GM21526 (cell line): Measurements from ENCODE around the gene PTH2R.
A peak's percentile ranks its signal among the peaks of the same experiment; 100 is the strongest.
"Not testable (repeated sequence)": the region's sequence is repeated elsewhere in the genome, so short reads cannot be mapped to it uniquely, and the experiment has no call there.

Experiments used
- ATAC-seq: cut with Tn5 transposase; IDR thresholded peaks from one replicate; pipeline ENCODE4 v1.9.1; 2021; ENCODE audit warnings: moderate library complexity; ENCODE audit not compliant: unreplicated experiment, low FRiP score

PTH2R gene, protein sequence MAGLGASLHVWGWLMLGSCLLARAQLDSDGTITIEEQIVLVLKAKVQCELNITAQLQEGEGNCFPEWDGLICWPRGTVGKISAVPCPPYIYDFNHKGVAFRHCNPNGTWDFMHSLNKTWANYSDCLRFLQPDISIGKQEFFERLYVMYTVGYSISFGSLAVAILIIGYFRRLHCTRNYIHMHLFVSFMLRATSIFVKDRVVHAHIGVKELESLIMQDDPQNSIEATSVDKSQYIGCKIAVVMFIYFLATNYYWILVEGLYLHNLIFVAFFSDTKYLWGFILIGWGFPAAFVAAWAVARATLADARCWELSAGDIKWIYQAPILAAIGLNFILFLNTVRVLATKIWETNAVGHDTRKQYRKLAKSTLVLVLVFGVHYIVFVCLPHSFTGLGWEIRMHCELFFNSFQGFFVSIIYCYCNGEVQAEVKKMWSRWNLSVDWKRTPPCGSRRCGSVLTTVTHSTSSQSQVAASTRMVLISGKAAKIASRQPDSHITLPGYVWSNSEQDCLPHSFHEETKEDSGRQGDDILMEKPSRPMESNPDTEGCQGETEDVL

DNA sequence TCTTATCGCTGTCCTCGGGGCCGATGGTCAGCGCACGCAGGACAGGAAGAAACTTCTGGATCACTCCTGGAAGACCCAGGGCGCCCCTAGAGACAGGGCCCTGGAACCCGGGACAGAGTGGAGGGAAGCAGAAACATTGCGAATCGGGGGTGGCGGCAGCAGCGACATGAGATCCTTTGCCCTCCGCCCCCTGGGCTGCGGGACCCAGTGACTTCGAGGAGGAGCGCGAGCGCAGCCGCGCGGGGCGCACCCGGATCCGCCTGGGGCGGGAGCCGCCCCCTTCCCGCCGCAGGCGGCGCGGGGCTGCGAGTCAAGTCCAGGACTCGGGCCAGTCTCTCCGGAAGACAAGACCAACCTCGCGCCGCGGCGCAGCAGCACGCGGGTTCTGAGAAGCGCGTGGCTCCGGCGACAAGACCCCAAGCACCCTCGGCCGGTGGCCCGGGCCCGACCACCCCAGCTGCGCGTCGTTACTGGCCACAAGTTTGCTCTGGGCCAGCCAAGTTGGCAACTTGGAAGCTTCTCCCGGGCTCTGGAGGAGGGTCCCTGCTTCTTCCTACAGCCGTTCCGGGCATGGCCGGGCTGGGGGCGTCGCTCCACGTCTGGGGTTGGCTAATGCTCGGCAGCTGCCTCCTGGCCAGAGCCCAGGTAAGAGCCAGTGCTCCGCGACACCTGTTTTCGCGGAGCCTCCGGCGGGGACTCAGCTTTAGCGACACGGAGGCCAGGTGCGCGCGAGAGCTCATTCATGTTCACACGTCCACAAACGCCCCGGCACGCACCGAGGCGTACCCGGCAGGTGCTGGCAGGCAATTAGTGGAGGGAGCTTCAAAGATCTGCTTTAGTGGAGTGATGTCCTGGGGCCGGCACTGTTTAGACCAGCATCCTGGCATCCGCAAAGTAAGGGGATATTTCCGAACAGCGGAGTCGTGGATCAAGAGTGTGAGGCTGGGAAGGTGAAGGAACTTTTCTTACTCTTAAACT, at the start of gene PTH2R:
Gene PTH2R, plus strand, starts transcription at position 319 of the 978 bp plus-strand sequence. Its CDS starts 252 bp downstream, at position 571.
- no peak for ATAC-seq

DNA sequence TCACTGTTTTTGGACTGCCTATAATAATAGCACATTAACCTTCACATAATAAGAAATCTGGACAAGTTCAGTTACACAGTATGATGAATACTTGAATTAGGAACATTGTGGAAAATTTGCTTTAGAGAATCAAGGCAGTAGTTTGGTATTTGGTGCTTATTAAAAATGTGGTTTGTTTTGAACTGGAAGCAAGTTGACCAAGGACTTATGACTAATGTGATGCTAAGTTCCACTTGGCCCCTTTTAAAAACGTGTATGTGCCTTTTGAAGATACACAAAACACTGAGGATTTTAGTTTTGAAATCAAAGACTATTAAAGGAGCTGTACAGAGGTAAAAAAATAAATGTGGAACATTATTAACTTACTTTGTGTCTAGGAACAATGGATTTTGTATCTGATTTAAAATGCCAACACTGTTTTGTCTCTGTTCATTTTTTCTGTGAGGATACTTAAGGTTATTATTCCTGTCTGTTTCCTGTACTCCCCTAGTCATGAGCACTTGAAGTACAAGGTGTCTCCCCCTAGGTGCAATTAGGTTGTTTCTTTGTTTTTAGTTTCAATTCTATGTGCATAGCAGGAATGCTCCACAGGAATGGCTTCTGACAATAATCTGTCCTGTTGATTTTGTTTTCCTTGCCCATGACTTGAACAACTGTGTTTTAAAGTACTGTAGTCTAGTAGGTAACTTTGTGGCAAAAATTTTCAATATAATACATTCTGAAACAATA, 49.6 kb upstream of the PTH2R start:
- no peak for ATAC-seq

DNA sequence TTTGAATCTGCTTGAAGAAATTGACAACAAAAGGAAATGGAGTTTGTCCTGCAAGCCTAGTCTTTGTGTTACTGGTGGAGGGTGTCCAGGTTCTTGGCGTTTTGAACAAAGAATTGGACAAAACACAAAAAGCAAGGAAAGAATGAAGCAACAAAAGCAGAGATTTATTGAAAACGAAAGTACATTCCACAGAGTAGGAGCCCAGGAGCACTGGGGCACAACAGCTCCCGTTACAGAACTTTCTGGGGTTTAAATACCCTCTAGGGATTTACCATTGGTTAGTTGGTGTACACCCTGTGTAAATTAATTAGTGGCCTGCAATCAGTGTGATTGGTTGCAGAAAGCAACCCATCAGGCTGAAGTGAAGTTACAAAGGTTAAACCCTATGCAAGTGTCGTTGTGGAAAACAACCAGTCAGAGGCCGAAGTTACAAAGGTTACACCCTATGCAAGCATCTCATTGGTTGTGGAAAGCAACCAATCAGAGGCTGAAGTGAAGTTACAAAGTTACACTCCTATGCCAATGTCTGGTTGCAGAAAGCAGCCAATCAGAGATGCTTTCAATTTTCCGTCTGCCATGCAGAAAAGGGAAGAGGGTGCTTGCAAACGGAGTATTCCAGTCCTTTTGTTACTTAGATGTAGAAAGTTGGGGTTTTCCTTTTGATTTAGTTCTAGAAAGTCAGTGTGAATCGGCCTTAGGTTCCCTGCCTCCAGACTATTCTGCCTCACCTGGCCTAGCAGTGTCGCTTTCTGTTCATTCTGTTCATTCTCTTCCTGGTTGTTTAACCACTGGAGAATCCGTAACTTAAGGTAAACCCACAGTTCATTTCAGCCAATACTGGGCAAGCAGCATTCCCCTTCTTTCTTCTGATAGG, 47.6 kb upstream of the PTH2R start:
- no peak for ATAC-seq

DNA sequence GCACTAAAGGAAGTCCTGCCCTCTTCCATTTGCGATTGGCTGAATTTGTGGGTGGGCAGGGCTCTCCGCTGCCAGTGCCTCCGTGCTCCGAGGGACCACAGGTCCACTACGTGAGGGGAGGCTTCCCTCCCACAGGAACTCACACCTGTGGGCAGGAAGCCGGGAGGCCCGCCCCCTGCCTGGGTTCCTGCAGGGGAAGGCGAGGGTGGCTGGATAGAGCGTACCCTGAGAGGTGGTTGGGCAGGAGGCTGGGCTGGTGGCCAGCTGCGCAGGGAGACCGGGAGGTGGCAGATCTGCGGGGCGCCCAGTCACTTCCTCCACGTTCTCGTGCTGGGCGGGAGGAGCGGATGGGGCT, 47.0 kb upstream of the PTH2R start:
- no peak for ATAC-seq

GRCh38 chr2:208360259-208361076, 46.1 kb upstream of the PTH2R start:
- no peak for ATAC-seq

DNA sequence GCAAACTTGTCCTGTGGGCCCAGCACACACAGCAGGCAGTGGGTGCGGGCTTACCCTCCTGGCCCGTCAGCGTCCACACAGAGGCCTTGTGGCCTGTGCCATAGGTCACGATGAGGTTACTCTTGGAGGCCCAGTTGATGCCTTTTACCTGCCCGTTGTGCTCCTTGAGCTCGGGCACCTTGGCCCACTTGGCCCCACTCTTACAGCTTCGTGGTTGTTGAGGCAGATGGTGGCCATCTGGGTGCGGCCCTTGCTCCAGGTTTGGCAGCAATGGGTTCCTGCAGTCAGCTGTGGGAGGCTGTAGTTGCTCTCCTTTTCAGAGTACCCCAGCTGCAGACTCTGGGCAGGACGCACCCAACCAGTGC, 45.5 kb upstream of the PTH2R start:
- no peak for ATAC-seq

DNA sequence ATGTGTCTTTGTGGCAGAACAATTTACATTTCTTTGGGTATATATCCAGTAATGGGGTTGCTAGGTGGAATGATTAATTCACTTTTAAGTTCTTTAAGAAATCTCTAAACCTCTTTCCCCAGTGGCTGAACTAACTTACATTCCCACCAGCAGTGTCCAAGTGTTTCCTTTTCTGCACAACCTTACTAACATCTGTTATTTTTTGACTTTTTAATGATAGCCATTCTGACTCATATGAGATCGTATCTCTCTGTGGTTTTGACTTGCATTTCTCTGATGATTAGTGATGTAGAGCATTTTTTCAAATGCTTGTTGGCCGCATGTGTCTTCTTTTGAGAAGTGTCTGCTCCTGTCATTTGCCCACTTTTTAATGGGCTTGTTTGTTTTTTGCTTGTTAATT, 43.1 kb upstream of the PTH2R start:
- no peak for ATAC-seq

- ATAC-seq = peak; percentile 75
These were observed 40.1 kb upstream of the PTH2R start for GRCh38 chr2:208366215-208367127.

DNA sequence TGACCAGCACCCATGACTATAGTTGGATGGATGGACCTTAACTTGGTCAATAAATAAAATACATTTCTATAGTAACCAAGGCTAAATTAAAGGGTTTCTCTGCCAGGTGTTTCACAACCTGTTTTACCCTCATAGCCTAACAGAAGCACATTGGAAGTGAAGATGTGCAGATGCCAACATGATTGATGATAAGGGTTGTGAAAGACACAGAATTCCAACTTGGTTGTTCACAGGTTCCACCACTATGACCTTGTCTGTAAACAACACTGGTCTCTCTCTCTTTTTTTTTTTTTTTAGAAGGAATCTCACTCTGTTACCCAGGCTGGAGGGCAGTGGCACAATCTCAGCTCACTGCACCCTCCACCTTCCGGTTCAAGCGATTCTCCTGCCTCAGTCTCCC, 37.5 kb upstream of the PTH2R start:
- ATAC-seq = no peak

DNA sequence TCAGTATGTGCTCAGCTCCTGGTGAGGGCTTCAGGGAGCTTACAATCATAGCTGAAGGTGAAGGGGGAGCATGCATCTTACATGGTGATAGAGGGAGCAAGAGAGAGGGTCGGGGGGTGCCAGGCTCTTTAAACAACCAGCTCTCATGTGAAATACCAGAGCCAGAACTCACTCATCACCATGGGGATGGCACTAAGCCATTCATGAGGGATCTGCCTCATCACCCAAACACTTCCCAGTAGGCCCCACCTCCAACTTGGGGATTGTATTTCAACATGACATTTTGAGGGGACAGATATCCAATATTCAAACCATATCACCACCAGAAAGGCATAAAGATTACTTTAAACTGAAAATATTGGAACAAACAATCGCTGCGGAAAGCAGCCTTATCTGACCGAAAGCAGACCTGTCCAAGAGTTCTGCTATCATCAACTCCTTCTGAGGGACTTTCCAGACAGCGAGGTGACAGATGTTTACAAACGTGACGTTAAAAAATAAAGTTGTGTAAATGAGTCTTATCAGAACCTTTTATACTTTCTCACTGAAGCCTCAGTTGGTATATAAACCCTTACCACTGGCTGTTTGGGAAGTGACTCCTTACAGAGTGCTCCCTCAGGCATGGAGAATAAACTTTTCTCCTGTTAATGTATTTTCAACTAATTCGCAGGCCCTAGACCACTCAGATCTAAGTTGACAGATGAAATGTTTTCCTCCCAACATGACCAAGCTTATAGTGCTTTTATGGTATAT, 35.5 kb upstream of the PTH2R start:
- ATAC-seq = no peak

GRCh38 chr2:208371634-208371935, 35.0 kb upstream of the PTH2R start:
- ATAC-seq = no peak

DNA sequence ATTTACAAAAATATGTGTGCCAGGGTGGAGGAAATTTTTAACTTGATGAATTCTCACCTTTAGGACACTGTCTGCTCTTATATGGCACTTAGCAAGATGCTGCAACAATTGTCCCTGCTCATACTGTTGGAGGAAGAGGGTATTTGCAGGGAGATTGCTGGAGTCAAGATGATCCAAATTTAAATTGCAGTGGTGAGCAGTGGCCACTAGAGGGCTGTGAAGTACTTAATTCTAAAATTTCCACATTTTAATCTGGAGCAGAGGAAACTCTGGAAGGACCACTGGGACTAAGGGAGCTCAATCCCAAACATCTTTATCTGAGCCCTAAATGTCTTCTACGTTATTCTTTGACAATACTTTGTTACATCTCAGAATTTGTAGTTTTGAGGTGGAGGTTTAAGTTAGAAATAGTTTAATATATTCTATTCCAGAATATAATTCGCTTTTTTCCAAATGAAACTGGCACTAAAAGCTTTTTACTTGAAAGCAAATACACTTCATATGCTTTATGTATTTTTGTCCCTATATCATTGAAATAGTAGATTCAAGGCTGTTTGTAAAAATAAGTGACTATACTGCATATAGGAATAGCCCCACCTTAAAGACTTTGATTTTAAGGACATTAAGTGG, 33.0 kb upstream of the PTH2R start:
- ATAC-seq = peak; percentile 56

DNA sequence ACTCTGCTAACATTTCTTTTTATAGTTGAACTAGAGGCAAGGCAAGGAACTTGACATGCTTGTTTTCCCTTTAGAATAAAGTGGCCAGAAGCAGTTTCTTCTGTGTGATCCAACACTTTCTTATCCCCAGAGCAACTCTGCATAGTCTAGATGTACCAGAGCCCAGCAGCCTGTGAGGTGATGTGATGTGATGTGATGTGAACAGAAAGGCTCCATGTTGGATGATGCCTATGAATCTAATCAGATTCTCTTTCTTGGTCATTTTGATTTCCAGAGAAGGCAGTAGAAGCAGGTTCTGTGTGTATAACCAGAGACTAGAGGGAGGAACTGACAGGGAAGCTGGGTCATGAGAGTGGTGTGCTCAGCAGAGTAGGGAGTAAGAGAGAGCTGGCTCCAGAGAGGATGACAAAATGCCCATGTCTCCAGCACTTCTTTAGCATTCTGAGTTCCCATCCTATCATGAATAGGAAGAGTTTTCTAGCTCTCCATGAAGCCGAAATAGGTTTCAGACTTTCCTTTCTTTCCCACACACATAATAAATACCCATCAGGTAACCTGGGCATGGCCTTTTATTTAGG, 31.0 kb upstream of the PTH2R start:
- ATAC-seq = no peak

GRCh38 chr2:208377344-208377860, 29.2 kb upstream of the PTH2R start:
- ATAC-seq = not testable (repeated sequence)

DNA sequence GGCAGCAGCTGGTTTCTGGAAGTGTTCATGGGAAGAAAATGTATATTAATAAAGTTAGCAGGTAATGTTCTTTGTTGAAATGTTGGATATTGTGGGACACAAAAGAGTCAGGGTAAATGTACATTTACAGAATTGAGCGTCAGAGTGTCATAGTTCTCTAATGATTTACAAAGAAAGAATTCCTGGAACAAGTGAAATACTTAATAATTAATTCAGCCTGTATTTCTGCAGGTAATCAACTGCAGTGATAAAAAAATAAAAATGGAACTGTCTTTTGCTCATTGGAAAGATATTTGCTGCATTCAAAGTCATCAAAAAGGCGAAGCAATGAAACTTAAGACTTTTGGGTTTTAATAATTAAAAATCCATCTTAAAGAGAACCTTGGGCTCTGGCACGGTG, 27.4 kb upstream of the PTH2R start:
- no peak for ATAC-seq

DNA sequence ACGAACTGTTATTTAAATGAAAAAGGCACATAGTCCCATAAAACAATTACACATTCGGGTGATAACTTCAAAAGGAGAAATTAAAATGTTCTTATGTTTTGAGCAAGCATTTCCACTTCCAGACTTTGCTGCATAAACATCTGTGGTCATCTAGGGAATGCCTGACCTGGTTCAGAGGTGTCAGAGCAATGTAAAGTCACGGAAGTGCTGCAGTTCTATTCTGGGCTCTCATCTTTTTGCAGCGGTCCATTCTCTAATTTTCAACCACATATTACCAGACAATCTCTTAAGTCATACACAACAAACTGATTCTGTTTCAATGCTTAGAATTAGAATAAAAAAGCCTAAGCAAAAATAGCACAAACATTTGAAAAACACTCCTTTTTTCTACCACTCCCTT, 22.0 kb upstream of the PTH2R start:
- no peak for ATAC-seq
